Measurements from ENCODE around the gene CTSV.

DNA sequence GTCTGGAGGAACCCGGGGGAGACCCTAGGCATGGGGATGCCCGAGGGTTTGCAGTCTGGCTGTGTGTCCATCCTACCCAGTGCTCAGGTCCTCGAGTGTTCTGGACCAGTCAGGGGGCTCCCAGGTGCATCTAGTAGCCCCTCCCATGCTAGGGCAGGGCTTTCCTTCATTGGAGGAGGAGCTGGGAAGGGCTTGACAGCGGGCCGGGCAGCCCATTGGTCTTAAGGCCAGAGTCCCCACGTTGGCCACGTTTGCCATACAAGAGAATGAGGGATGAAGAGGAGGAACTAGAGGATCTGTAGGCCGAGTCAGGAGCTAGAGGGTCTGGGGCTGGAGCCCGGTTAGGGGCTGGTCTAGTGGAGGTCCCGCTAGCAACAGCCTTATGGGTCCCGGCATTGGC lies 37.3 kb upstream of the CTSV start:
- TF ChIP-seq POLR2A (IDR thresholded peaks at IDR 0.05) (no peak), POLR2AphosphoS5 (IDR thresholded peaks at IDR 0.05) (no peak)
- TF ChIP-seq, protein P1, sequence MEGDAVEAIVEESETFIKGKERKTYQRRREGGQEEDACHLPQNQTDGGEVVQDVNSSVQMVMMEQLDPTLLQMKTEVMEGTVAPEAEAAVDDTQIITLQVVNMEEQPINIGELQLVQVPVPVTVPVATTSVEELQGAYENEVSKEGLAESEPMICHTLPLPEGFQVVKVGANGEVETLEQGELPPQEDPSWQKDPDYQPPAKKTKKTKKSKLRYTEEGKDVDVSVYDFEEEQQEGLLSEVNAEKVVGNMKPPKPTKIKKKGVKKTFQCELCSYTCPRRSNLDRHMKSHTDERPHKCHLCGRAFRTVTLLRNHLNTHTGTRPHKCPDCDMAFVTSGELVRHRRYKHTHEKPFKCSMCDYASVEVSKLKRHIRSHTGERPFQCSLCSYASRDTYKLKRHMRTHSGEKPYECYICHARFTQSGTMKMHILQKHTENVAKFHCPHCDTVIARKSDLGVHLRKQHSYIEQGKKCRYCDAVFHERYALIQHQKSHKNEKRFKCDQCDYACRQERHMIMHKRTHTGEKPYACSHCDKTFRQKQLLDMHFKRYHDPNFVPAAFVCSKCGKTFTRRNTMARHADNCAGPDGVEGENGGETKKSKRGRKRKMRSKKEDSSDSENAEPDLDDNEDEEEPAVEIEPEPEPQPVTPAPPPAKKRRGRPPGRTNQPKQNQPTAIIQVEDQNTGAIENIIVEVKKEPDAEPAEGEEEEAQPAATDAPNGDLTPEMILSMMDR (IDR thresholded peaks at IDR 0.05), result no peak
